Neural crest cell (in vitro differentiated cells): ENCODE data around the gene CRYZ. TPM values are rescaled to one million over a fixed set of nuclear protein-coding genes. Genes with fewer than 3 reads are reported as not detected.
"Not testable (repeated sequence)": the region's sequence is repeated elsewhere in the genome, so short reads cannot be mapped to it uniquely, and the experiment has no call there.

Experiments used
- DNase-seq: peaks from one replicate; pipeline ENCODE4 v3.0.0; 2021; ENCODE audit warnings: low read depth, mixed read lengths, low spot score
- H3K27ac Mint-ChIP-seq: one replicate; pipeline ENCODE4 v1.8.0; 2021; ENCODE audit warnings: mild to moderate bottlenecking, mixed read lengths; ENCODE audit not compliant: unreplicated experiment
- H3K27me3 Mint-ChIP-seq: 2 replicates; pipeline ENCODE4 v1.8.0; 2021; ENCODE audit warnings: low read depth, mild to moderate bottlenecking, mixed read lengths
- H3K36me3 Mint-ChIP-seq: 2 replicates; pipeline ENCODE4 v1.8.0; 2021; ENCODE audit warnings: low read depth, mild to moderate bottlenecking, mixed read lengths
- H3K4me1 Mint-ChIP-seq: 2 replicates; pipeline ENCODE4 v1.8.0; 2021; ENCODE audit warnings: mixed read lengths
- H3K4me3 Mint-ChIP-seq: one replicate; pipeline ENCODE4 v1.8.0; 2021; ENCODE audit warnings: mild to moderate bottlenecking, mixed read lengths
- H3K9me3 Mint-ChIP-seq: 2 replicates; pipeline ENCODE4 v1.8.0; 2021; ENCODE audit warnings: mixed read lengths
- CTCF ChIP-seq: fragments of 200-600 bp; sonication (generic); conservative IDR thresholded peaks from 2 replicates; pipeline ENCODE4 v1.5.0; 2021; ENCODE audit warnings: antibody characterized with exemption, mild to moderate bottlenecking
- total RNA-seq: library from RNA; stranded (reverse); gene quantifications from 2 replicates; pipeline ENCODE4 v1.2.1, GENCODE V29; 2021

Gene CRYZ
- total RNA-seq, 1 donor from 2014 or later = 12.5 TPM

GRCh38 chr1:74737333-74737732 is 4.5 kb upstream of the CRYZ start:
- peaks cover 25% of the 10 kb centered on the region for H3K36me3 Mint-ChIP-seq
- TF ChIP-seq CTCF = no peak
- H3K27me3 Mint-ChIP-seq = no peaks in the 10 kb centered on the region
- DNase-seq = no peak
- H3K4me1 Mint-ChIP-seq = peaks cover 14% of the 10 kb centered on the region
- peaks cover 11% of the 10 kb centered on the region for H3K9me3 Mint-ChIP-seq
- H3K27ac Mint-ChIP-seq = no peak overlapping the region
- no peak overlapping the region for H3K4me3 Mint-ChIP-seq

GRCh38 chr1:74733604-74734484 is 994 bp upstream of the CRYZ start:
- H3K27me3 Mint-ChIP-seq = no peaks in the 10 kb centered on the region
- no peaks in the 10 kb centered on the region for H3K9me3 Mint-ChIP-seq
- H3K4me3 Mint-ChIP-seq = peak overlapping the region; percentile 94
- peaks cover 2% of the 10 kb centered on the region for H3K36me3 Mint-ChIP-seq
- peak; percentile 12 for DNase-seq
- TF ChIP-seq CTCF = peak; percentile 66
- H3K4me1 Mint-ChIP-seq = peaks cover 14% of the 10 kb centered on the region
- H3K27ac Mint-ChIP-seq = peak overlapping the region; percentile 98

GRCh38 chr1:74732071-74732946 is 541 bp downstream of the CRYZ start:
- not testable (repeated sequence) for DNase-seq, H3K27me3 Mint-ChIP-seq, H3K36me3 Mint-ChIP-seq, H3K27ac Mint-ChIP-seq, H3K9me3 Mint-ChIP-seq
- H3K4me3 Mint-ChIP-seq = peak overlapping the region; percentile 94
- peaks cover 14% of the 10 kb centered on the region for H3K4me1 Mint-ChIP-seq

- Mint-ChIP-seq H3K27me3 (no peaks in the 10 kb centered on the region), H3K4me1 (peaks cover 14% of the 10 kb centered on the region), H3K9me3 (peaks cover 9% of the 10 kb centered on the region), H3K4me3 (peak overlapping the region; percentile 1), H3K27ac (no peak overlapping the region), H3K36me3 (peaks cover 14% of the 10 kb centered on the region)
- DNase-seq = no peak
- TF ChIP-seq CTCF = no peak
Measured at GRCh38 chr1:74731399-74732052, 1.3 kb downstream of the CRYZ start.

- Mint-ChIP-seq H3K4me1 (peaks cover 12% of the 10 kb centered on the region), H3K36me3 (peaks cover 17% of the 10 kb centered on the region), H3K27ac (no peak overlapping the region), H3K9me3 (peaks cover 10% of the 10 kb centered on the region), H3K27me3 (no peaks in the 10 kb centered on the region), H3K4me3 (no peak overlapping the region)
- TF ChIP-seq CTCF = no peak
- DNase-seq = no peak
Measured at GRCh38 chr1:74729741-74730478, 2.9 kb downstream of the CRYZ start.
